ENCODE measurements around the gene SND1.

DNA sequence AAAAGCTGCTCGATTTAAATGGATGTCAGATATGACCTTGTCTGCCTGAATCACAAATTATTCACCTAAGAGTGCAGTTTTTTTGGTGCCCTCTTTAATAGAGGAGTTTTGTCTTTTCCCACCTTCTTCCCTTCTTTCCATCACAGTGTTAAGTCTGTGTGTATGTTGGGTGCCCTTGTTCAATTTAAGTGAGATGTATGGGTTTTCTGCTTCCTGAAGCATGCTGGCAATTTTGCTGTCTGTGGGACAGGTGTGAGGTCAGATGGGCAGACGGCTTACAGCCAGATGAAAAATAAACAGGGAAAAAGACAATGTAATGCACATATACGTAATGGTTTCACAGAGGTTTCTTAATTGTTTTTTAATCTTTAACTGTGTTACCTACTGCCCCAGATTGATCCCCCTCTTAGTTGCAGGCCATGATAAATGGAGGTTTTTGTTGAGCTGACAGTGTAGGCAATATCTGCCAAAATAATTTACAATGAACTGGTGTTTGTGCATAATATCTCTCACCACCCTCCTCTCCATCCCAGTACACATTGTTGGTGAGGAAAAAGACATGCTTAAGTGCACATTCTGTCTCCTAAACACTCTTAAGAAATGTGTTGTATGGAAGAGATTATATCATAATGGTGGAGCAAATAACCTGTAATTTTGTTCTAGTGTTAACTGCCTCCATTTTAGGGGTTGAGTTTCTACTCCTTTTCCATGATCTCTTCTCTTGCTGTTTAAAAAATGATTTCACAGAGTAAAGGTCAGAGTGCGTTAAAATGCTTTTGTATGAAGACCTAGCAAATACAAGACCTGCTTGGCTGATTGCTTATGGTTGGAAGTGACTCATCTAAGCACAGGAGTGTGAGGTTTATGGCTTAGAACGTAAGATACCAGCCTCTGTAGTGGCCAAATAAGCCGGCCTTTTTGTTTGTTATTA, 255.4 kb downstream of the SND1 start:
- TF ChIP-seq, protein P1, sequence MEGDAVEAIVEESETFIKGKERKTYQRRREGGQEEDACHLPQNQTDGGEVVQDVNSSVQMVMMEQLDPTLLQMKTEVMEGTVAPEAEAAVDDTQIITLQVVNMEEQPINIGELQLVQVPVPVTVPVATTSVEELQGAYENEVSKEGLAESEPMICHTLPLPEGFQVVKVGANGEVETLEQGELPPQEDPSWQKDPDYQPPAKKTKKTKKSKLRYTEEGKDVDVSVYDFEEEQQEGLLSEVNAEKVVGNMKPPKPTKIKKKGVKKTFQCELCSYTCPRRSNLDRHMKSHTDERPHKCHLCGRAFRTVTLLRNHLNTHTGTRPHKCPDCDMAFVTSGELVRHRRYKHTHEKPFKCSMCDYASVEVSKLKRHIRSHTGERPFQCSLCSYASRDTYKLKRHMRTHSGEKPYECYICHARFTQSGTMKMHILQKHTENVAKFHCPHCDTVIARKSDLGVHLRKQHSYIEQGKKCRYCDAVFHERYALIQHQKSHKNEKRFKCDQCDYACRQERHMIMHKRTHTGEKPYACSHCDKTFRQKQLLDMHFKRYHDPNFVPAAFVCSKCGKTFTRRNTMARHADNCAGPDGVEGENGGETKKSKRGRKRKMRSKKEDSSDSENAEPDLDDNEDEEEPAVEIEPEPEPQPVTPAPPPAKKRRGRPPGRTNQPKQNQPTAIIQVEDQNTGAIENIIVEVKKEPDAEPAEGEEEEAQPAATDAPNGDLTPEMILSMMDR (IDR thresholded peaks at IDR 0.05 in 8 of 11, conservative IDR thresholded peaks at IDR 0.05 in 3 of 11), result no peak
- TF ChIP-seq POLR2AphosphoS5 (IDR thresholded peaks at IDR 0.05), result no peak
